ENCODE results near the gene LDLRAD2.

LDLRAD2 gene

DNA sequence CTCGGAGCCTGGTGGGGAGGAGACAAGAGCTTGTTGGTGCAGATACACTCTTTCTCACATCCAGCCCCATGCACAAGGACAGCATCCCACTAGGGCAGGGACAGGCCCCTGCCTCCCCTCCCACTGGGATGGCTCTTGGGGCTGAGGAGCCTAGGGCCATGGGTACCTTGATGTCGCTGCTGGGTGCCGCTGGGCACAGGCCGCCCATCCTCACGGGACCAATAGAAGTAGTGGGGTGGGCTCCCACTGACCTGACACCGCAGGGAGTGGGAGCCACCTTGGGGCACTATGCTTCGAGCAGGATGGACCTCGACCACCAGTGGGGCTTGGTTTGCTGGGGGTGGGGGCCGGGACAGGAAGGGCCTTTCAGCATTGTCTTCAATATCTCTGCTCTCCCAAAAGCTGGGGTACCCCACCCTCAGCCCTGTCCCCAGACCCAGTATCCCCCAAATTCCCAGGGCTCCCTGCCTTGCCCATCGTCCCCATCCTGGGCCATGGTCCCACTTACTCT lies 47.7 kb downstream of the LDLRAD2 start:
- TF ChIP-seq, protein P1, sequence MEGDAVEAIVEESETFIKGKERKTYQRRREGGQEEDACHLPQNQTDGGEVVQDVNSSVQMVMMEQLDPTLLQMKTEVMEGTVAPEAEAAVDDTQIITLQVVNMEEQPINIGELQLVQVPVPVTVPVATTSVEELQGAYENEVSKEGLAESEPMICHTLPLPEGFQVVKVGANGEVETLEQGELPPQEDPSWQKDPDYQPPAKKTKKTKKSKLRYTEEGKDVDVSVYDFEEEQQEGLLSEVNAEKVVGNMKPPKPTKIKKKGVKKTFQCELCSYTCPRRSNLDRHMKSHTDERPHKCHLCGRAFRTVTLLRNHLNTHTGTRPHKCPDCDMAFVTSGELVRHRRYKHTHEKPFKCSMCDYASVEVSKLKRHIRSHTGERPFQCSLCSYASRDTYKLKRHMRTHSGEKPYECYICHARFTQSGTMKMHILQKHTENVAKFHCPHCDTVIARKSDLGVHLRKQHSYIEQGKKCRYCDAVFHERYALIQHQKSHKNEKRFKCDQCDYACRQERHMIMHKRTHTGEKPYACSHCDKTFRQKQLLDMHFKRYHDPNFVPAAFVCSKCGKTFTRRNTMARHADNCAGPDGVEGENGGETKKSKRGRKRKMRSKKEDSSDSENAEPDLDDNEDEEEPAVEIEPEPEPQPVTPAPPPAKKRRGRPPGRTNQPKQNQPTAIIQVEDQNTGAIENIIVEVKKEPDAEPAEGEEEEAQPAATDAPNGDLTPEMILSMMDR (IDR thresholded peaks at IDR 0.05; ENCODE audit: borderline replicate concordance, control extremely low read depth, extremely low read depth, insufficient read depth, missing control alignments), result no peak
- DNase-seq (ENCODE audit: low spot score), result no peak
- in situ Hi-C loops (cut with MboI; ENCODE audit: low sequenced_read_pairs, unreplicated experiment), result no loop called here

DNA sequence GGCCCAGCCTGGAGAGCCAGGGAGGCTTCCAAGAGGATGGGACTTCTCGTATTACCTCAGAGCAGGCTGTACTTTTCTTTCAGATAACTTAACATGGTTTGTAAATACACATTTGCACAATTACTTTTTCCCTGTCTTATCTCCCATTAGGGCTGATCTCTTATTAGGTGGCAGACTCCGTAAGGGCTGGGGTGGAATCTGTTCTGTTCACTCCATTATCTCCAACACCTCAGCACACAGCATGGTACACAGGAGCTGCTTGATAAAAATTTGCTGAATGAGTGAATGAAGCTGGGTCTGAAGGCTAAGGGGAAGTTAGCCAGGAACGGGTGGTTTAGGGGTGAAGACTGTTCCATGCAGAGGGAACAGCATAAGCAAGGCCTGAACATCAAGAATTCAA lies 48.9 kb downstream of the LDLRAD2 start:
- in situ Hi-C loops (cut with MboI; ENCODE audit: low sequenced_read_pairs, unreplicated experiment), result no loop called here
- DNase-seq (ENCODE audit: low spot score), result no peak
- TF ChIP-seq, protein P1 (IDR thresholded peaks at IDR 0.05; ENCODE audit: borderline replicate concordance, control extremely low read depth, extremely low read depth, insufficient read depth, missing control alignments), result no peak

DNA sequence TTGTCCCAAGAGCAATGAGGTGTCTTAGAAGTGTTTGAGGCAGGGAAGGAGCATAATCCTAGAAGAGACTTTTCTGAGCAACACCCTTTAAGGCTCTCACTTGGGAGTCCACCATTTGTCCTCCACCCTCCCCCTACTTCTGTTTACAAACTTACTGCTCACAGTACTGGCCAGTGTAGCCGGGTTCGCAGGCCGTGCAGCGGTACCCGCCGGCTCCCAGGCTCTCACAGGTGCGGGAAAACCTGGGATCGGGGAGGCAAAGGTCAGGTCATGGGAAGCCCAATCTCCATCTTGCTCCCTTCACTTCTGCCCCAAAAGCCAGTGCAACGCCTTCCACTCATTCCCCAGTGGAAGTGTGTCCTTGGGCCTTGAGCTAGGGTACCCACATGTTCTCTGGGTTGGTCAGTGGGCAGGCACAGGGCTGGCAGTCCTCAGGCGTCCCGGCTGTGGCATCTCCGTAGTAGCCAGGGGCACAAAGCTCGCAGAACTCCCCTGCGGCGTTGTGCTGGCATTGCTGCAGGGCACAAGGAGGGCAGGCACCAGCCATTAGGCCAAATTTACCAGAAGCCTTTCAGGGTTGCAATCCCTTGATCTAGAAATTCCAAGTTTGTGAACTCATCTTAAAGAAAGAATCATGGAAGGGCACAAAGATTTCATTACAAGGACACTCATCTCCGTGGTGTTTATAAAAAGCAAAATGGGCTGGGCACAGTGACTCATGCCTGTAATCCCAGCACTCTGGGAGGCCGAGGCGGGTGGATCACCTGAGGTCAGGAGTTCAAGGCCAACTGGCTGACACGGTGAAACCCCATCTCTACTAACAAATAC lies 49.8 kb downstream of the LDLRAD2 start:
- in situ Hi-C loops (cut with MboI; ENCODE audit: low sequenced_read_pairs, unreplicated experiment), result no loop called here
- DNase-seq (ENCODE audit: low spot score), result no peak
- TF ChIP-seq, protein P1 (IDR thresholded peaks at IDR 0.05; ENCODE audit: borderline replicate concordance, control extremely low read depth, extremely low read depth, insufficient read depth, missing control alignments), result no peak

DNA sequence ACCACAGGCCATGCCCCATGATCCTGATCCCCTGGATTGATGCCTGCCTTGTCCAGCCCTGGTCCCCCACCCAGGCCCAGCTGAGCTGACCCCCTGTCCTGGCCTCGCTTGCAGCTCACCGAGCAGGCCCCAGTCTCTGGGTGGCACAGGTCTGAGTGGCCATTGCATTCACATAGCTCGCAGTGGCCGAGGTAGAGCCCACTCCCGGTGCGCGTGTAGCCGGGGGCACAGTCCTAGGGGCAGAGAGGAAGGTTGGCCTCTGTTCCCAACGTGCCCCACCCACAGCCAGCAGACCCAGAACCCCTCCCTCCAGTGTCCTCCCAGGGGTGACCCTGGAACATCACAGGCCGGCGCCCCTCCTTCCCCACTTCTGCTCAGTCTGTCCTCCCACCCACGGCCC lies 51.9 kb downstream of the LDLRAD2 start:
- TF ChIP-seq, protein P1 (IDR thresholded peaks at IDR 0.05; ENCODE audit: borderline replicate concordance, control extremely low read depth, extremely low read depth, insufficient read depth, missing control alignments), result no peak
- in situ Hi-C loops (cut with MboI; ENCODE audit: low sequenced_read_pairs, unreplicated experiment), result no loop called here
- no peak for DNase-seq (ENCODE audit: low spot score)

DNA sequence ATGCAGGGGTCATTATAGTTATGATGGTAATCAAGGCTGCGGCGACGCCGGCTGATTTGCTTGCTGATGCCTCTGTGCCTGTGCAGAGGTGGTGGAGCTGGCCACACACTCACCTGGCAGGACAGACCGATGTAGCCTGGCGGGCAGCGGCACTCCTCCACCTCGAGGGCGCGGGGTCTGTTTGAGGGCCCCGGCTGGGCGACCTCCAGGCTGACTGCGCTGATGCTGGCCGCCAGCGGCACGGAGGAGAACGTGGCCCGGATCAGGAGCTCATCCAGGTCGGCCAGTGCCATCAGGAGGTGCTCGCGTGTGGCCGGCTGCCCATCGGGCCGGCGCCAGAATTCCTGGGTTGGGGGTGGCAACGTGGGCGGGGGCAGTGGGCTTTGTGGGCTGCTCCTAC lies 52.7 kb downstream of the LDLRAD2 start:
- TF ChIP-seq, protein P1 (IDR thresholded peaks at IDR 0.05; ENCODE audit: borderline replicate concordance, control extremely low read depth, extremely low read depth, insufficient read depth, missing control alignments), result no peak
- in situ Hi-C loops (cut with MboI; ENCODE audit: low sequenced_read_pairs, unreplicated experiment), result no loop called here
- DNase-seq (ENCODE audit: low spot score), result no peak

DNA sequence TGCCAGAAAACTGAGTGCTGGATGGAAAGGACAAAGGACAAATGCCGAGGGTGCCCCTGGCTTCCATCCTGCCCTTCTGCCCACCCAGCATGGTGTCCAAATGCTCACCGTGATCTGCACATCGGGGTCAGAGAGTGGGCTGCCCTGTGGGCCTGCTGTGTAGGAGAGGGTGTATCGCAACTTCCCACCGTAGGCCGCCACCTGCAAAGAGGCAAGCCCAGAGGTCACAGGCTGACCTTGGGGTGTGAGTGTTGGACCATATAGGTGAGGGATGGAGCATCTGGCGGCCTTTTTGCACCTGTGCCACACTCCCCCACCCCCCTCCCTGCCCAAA lies 53.5 kb downstream of the LDLRAD2 start:
- DNase-seq (ENCODE audit: low spot score), result no peak
- TF ChIP-seq, protein P1 (IDR thresholded peaks at IDR 0.05; ENCODE audit: borderline replicate concordance, control extremely low read depth, extremely low read depth, insufficient read depth, missing control alignments), result no peak
- in situ Hi-C loops (cut with MboI; ENCODE audit: low sequenced_read_pairs, unreplicated experiment), result no loop called here

Data from GM13976 (cell line).